Ovary (tissue), 3 donors: Measurements from ENCODE around the gene KCTD10.

Source experiments
- EP300 ChIP-seq: sonication (generic); formaldehyde crosslinking; IDR thresholded peaks from one replicate; pipeline ENCODE4 v1.6.1; 2017; ENCODE audit warnings: antibody characterized with exemption
- TF ChIP-seq, protein P1 (sequence below), 3 donors: fragments of 450-650 bp in 2 of 3; fragments of 200-600 bp in 1 of 3; IDR thresholded peaks; one replicate each; pipeline versions ENCODE4 v1.5.1 to v1.8.0; 2016 to 2022; ENCODE audit warnings: antibody characterized with exemption in 3 of 3, mild to moderate bottlenecking in 1 of 3
- donor health status: DM: no; HTN: no; CAD: no.

DNA sequence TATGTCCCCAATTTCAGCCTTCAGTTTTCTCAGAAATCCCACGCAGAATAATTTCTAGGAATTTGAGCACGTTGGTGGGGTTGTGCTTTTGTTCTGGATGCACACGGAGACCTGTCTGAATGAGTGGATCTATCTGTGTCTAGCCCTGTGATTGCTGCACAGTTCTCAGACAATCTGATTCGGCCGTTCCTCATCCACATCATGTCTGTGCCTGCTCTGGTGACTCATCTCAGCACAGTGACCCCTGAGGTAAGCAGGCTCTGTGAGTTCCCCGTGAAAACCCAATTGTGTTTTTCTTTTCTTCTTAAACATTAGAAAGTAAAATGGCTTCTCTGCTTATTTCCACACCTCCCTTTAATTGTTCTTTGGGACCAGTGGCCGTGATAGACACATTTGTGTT lies 20.6 kb upstream of the KCTD10 start:
- no peak for TF ChIP-seq EP300
- TF ChIP-seq, protein P1, sequence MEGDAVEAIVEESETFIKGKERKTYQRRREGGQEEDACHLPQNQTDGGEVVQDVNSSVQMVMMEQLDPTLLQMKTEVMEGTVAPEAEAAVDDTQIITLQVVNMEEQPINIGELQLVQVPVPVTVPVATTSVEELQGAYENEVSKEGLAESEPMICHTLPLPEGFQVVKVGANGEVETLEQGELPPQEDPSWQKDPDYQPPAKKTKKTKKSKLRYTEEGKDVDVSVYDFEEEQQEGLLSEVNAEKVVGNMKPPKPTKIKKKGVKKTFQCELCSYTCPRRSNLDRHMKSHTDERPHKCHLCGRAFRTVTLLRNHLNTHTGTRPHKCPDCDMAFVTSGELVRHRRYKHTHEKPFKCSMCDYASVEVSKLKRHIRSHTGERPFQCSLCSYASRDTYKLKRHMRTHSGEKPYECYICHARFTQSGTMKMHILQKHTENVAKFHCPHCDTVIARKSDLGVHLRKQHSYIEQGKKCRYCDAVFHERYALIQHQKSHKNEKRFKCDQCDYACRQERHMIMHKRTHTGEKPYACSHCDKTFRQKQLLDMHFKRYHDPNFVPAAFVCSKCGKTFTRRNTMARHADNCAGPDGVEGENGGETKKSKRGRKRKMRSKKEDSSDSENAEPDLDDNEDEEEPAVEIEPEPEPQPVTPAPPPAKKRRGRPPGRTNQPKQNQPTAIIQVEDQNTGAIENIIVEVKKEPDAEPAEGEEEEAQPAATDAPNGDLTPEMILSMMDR (IDR thresholded peaks at IDR 0.05) = no peak
